HCT116 (cell line): ENCODE data around the gene SRRM1. TPM values are rescaled to one million over a fixed set of nuclear protein-coding genes. Genes with fewer than 3 reads are reported as not detected.

Experiments used
- ATAC-seq: fragments of 200-7000 bp; cut with Tn5 transposase; 2 replicates; pipeline ENCODE4 v1.9.1; 2020; ENCODE audit warnings: mild to moderate bottlenecking, moderate library complexity
- BruUV-seq: library from RNA; stranded (reverse); fragments of 400-500 nt; replicated peaks from 2 replicates; lab custom pipeline; 2021; lab: Mats Ljungman, UMichigan
- CTCF ChIA-PET: fragments of 300-600 bp; sonication (Branson Sonifier 250); formaldehyde crosslinking; loops from one replicate; lab custom pipeline; 2021; ENCODE audit warnings: antibody characterized with exemption; lab: Charles Lee
- POLR2A ChIA-PET: fragments of 300-600, 350-600 bp; sonication (Branson Sonifier 250); formaldehyde crosslinking; loops from one replicate; lab custom pipeline; 2021; ENCODE audit warnings: antibody characterized with exemption; lab: Charles Lee
- RAD21 ChIA-PET, 2 experiments: fragments of 300-600 bp; sonication (Branson Sonifier 250); formaldehyde crosslinking; loops; one replicate each; lab custom pipeline; 2023; ENCODE audit warnings: low total read pairs in 2 of 2; ENCODE audit not compliant: uncharacterized antibody in 2 of 2, unreplicated experiment in 2 of 2, low non-redundant PET in 1 of 2; lab: Charles Lee
- DNase-seq: peaks from one replicate; pipeline ENCODE4 v3.0.0-alpha.2; 2010; ENCODE audit warnings: low read depth, low spot score
- H2AFZ ChIP-seq: fragments of 200-600 bp; shearing (Covaris generic), sonication (generic); 2 replicates; pipeline ENCODE4 v1.6.1; 2017; ENCODE audit warnings: low read depth, mixed run types, mixed read lengths, antibody characterized with exemption, low read length; ENCODE audit not compliant: poor library complexity, severe bottlenecking
- H3K27ac ChIP-seq: 2 replicates; pipeline ENCODE4 v1.5.1; 2012; ENCODE audit warnings: low read depth, low read length
- H3K27me3 ChIP-seq: fragments of 200-600 bp; sonication (generic); 2 replicates; pipeline ENCODE4 v1.6.1; 2016; ENCODE audit warnings: mixed run types, low read length, mixed read lengths; ENCODE audit not compliant: insufficient read depth
- H3K36me3 ChIP-seq, 2 experiments: fragments of 200-500 bp in 1 of 2; fragments of 200-600 bp in 1 of 2; sonication (Bioruptor generic) in 1 of 2; sonication (generic) in 1 of 2; 2 replicates each; pipeline versions ENCODE4 v1.5.1 to v1.6.1; 2014 to 2016; ENCODE audit warnings: low read length in 2 of 2, inconsistent platforms in 1 of 2, mixed read lengths in 1 of 2, mixed run types in 1 of 2; ENCODE audit not compliant: insufficient read depth in 2 of 2, control insufficient read depth in 1 of 2
- H3K4me1 ChIP-seq, 2 experiments: fragments of 200-600 bp in 1 of 2; sonication (generic) in 1 of 2; 2 replicates each; pipeline versions ENCODE4 v1.5.1 to v1.6.1; 2012 to 2017; ENCODE audit warnings: low read length in 2 of 2, inconsistent platforms in 1 of 2, mild to moderate bottlenecking in 1 of 2, mixed read lengths in 1 of 2, mixed run types in 1 of 2, moderate library complexity in 1 of 2; ENCODE audit not compliant: insufficient read depth in 2 of 2, control insufficient read depth in 1 of 2
- H3K4me2 ChIP-seq: fragments of 200-600 bp; sonication (generic); 2 replicates; pipeline ENCODE4 v1.6.1; 2017; ENCODE audit warnings: mixed run types, low read length, mixed read lengths
- H3K4me3 ChIP-seq, 2 experiments: fragments of 200-600 bp in 1 of 2; sonication (generic) in 1 of 2; replicated peaks in 1 of 2; 2 replicates each; pipeline ENCODE4 v1.5.1; 2011 to 2016; ENCODE audit warnings: low read length in 2 of 2, control low read depth in 1 of 2, low read depth in 1 of 2, mild to moderate bottlenecking in 1 of 2, mixed read lengths in 1 of 2, mixed run types in 1 of 2
- H3K79me2 ChIP-seq: fragments of 200-600 bp; sonication (generic); 2 replicates; pipeline ENCODE4 v1.6.1; 2017; ENCODE audit warnings: mild to moderate bottlenecking, mixed run types, low read length, moderate library complexity, mixed read lengths; ENCODE audit not compliant: insufficient read depth
- H3K9ac ChIP-seq: fragments of 200-600 bp; sonication (generic); 2 replicates; pipeline ENCODE4 v1.6.1; 2016; ENCODE audit warnings: low read length, mixed read lengths
- H3K9me2 ChIP-seq: fragments of 200-600 bp; sonication (generic), shearing (Covaris generic); 2 replicates; pipeline ENCODE4 v1.6.1; 2017; ENCODE audit warnings: mixed run types, mild to moderate bottlenecking, moderate library complexity; ENCODE audit not compliant: insufficient read depth
- H3K9me3 ChIP-seq, 2 experiments: fragments of 200-500 bp in 1 of 2; fragments of 200-600 bp in 1 of 2; sonication (Bioruptor generic) in 1 of 2; sonication (generic) in 1 of 2; 2 replicates each; pipeline ENCODE4 v1.6.1; 2014 to 2017; ENCODE audit warnings: low read length in 2 of 2, mixed read lengths in 2 of 2, inconsistent platforms in 1 of 2, low read depth in 1 of 2, mild to moderate bottlenecking in 1 of 2, mixed run types in 1 of 2, moderate library complexity in 1 of 2; ENCODE audit not compliant: control insufficient read depth in 1 of 2, insufficient read depth in 1 of 2
- H4K20me1 ChIP-seq: fragments of 200-600 bp; sonication (generic), shearing (Covaris generic); 2 replicates; pipeline ENCODE4 v1.6.1; 2017; ENCODE audit warnings: mixed run types, mild to moderate bottlenecking, moderate library complexity; ENCODE audit not compliant: insufficient read depth
- CEBPB ChIP-seq: IDR thresholded peaks from 2 replicates; pipeline ENCODE4 v1.6.1; 2012; ENCODE audit warnings: low read depth
- EGR1 ChIP-seq: IDR thresholded peaks from 2 replicates; pipeline ENCODE4 v1.6.1; 2012; ENCODE audit warnings: low read depth
- FOSL1 ChIP-seq: IDR thresholded peaks from 2 replicates; pipeline ENCODE4 v1.6.1; 2012; ENCODE audit warnings: low read depth
- JUND ChIP-seq: IDR thresholded peaks from 2 replicates; pipeline ENCODE4 v1.6.1; 2012
- SIN3A ChIP-seq: IDR thresholded peaks from 2 replicates; pipeline ENCODE4 v1.6.1; 2012; ENCODE audit warnings: low read depth
- SP1 ChIP-seq: IDR thresholded peaks from 2 replicates; pipeline ENCODE4 v1.6.1; 2012; ENCODE audit warnings: low read depth
- ZFX ChIP-seq: fragments of 450-650 bp; IDR thresholded peaks from 2 replicates; pipeline ENCODE4 v1.6.1; 2017
- intact Hi-C: fragments of 100-400 bp; cut with micrococcal nuclease; formaldehyde crosslinking; loops from 2 replicates; pipeline ENCODE4 v1.10.0; 2022
- total RNA-seq: library from RNA; stranded (reverse); gene quantifications from one replicate; pipeline ENCODE4 v1.2.1, GENCODE V29; 2021; ENCODE audit not compliant: unreplicated experiment

The SRRM1 gene
- total RNA-seq, 1 experiment from 2014 or later, result 184 TPM

GRCh38 chr1:24713736-24714135, 70.6 kb downstream of the SRRM1 start:
- intact Hi-C loops, result no loop called here
- Histone ChIP-seq H3K9ac (no peak overlapping the region), H3K4me3 (no peak overlapping the region), H3K27ac (no peak overlapping the region), H3K9me3 (no peaks in the 10 kb centered on the region), H2AFZ (no peak overlapping the region), H3K4me2 (peak overlapping the region; percentile 38), H3K27me3 (no peaks in the 10 kb centered on the region), H4K20me1 (no peaks in the 10 kb centered on the region), H3K4me1 (peaks cover 18 to 56% of the 10 kb centered on the region in 2 experiments), H3K9me2 (no peaks in the 10 kb centered on the region), H3K36me3 (no peaks in the 10 kb centered on the region), H3K79me2 (no peaks in the 10 kb centered on the region)
- ChIA-PET RAD21 (no interaction called here), POLR2A (interaction anchor here (1.3 kb wide), 1 partner anchor 31 kb away, joined by 4 read pairs; the partner anchor contains the start of gene CLIC4), CTCF (no interaction called here)
- BruUV-seq, result no TSS peak
- TF ChIP-seq SIN3A (no peak), ZFX (0 out of 2 replicates have a peak, but pooled peaks have one; percentile 8)
- ATAC-seq, result no peak
- DNase-seq, result no peak

GRCh38 chr1:24714859-24715520, 71.9 kb downstream of the SRRM1 start:
- no peak for ATAC-seq
- TF ChIP-seq FOSL1 (peak; percentile 61), SIN3A (no peak), ZFX (no peak), SP1 (0 out of 2 replicates have a peak, but pooled peaks have one; percentile 16), EGR1 (peak; percentile 89), JUND (peak; percentile 44; the same call in 1 of the 2 replicates), CEBPB (no peak)
- TF ChIP-seq, all 23 proteins: peak for 4
- H3K9me3 ChIP-seq, result no peaks in the 10 kb centered on the region
- H3K79me2 ChIP-seq, result no peaks in the 10 kb centered on the region
- POLR2A ChIA-PET, result interaction anchor here (1.0 to 1.3 kb wide), 2 partner anchors 10 to 30 kb away, joined by 3 to 4 read pairs; partner anchors contain the start of gene CLIC4
- intact Hi-C loops, result no loop called here
- H4K20me1 ChIP-seq, result no peaks in the 10 kb centered on the region
- no TSS peak for BruUV-seq
- no peak for DNase-seq
- no peak overlapping the region for H3K4me3 ChIP-seq
- RAD21 ChIA-PET, result no interaction called here
- H3K9me2 ChIP-seq, result no peaks in the 10 kb centered on the region
- CTCF ChIA-PET, result no interaction called here
- H2AFZ ChIP-seq, result peak overlapping the region; percentile 4
- no peak overlapping the region for H3K27ac ChIP-seq
- H3K36me3 ChIP-seq, result no peaks in the 10 kb centered on the region
- H3K9ac ChIP-seq, result no peak overlapping the region
- H3K27me3 ChIP-seq, result no peaks in the 10 kb centered on the region
- peak overlapping the region; percentile 28 for H3K4me2 ChIP-seq
- peaks cover 23 to 59% of the 10 kb centered on the region in 2 experiments for H3K4me1 ChIP-seq
